PC-9 (cell line): Measurements from ENCODE around the gene ZNF556.

Experiments
- EZH2 ChIP-seq: fragments of 200-600 bp; sonication (generic); IDR thresholded peaks from 2 replicates; pipeline ENCODE4 v1.8.0; 2017; ENCODE audit warnings: antibody characterized with exemption, low read depth
- TF ChIP-seq, protein P1 (sequence below): fragments of 200-600 bp; sonication (generic); conservative IDR thresholded peaks from 2 replicates; pipeline ENCODE4 v1.6.1; 2017; ENCODE audit warnings: mixed run types, antibody characterized with exemption, mild to moderate bottlenecking, moderate library complexity

DNA sequence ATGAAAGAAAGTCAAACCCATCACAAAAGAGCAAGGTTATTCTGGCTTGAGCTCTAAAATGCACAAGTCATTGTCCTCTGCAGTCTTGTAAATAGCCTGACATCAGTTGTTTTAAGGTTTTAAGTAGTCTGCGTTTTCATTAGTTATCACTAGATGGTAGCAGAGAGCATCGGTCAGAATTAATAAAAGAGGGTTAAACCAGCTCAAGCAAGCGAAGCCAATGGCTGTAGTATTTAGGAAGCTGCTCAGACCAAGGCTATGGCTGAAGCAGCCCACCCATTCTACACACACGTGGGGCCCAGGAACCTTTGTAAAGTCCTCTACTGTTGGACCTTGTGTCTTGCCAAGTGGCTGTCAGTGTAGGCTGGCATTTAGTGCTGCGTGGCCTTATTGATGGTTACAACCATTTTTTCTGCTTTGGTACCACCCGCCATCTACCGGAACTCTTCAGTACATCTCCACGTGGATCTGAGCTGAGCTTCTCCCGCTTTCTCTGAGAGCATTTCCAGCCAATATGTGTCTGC lies 20.3 kb downstream of the ZNF556 start:
- TF ChIP-seq, protein P1, sequence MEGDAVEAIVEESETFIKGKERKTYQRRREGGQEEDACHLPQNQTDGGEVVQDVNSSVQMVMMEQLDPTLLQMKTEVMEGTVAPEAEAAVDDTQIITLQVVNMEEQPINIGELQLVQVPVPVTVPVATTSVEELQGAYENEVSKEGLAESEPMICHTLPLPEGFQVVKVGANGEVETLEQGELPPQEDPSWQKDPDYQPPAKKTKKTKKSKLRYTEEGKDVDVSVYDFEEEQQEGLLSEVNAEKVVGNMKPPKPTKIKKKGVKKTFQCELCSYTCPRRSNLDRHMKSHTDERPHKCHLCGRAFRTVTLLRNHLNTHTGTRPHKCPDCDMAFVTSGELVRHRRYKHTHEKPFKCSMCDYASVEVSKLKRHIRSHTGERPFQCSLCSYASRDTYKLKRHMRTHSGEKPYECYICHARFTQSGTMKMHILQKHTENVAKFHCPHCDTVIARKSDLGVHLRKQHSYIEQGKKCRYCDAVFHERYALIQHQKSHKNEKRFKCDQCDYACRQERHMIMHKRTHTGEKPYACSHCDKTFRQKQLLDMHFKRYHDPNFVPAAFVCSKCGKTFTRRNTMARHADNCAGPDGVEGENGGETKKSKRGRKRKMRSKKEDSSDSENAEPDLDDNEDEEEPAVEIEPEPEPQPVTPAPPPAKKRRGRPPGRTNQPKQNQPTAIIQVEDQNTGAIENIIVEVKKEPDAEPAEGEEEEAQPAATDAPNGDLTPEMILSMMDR, result peak; percentile 61
- no peak for TF ChIP-seq EZH2
